ENCODE results near the gene SLC6A5.

GRCh38 chr11:20605602-20606091, 6.2 kb downstream of the SLC6A5 start:
- TF ChIP-seq REST (tag by site-specific recombination; IDR thresholded peaks at IDR 0.05) (no peak), ZBTB7A (tag by site-specific recombination; IDR thresholded peaks at IDR 0.05; ENCODE audit: low read depth) (no peak), CTCF (tag by site-specific recombination; IDR thresholded peaks at IDR 0.05) (no peak)
